OCI-LY7 (cell line): ENCODE data around the gene CPNE4. TPM values are rescaled to one million over a fixed set of nuclear protein-coding genes. Genes with fewer than 3 reads are reported as not detected.

Source experiments
- BruUV-seq: library from RNA; stranded (reverse); fragments of 400-500 nt; replicated peaks from 2 replicates; lab custom pipeline; 2021; lab: Mats Ljungman, UMichigan
- CTCF ChIA-PET: fragments of 300-600 bp; sonication (Branson Sonifier 250); formaldehyde crosslinking; loops from one replicate; lab custom pipeline; 2022; ENCODE audit warnings: antibody characterized with exemption; ENCODE audit not compliant: unreplicated experiment; lab: Charles Lee
- POLR2A ChIA-PET: fragments of 300-600 bp; sonication (Branson Sonifier 250); formaldehyde crosslinking; loops from one replicate; lab custom pipeline; 2022; ENCODE audit warnings: antibody characterized with exemption; lab: Charles Lee
- DNase-seq: peaks from one replicate; pipeline ENCODE4 v3.0.0-alpha.2; 2015; ENCODE audit warnings: low spot score
- H2AFZ ChIP-seq: fragments of 200-600 bp; sonication (generic), shearing (Covaris generic); 2 replicates; pipeline ENCODE4 v1.6.1; 2014; ENCODE audit warnings: mild to moderate bottlenecking, antibody characterized with exemption, low read length, moderate library complexity
- H3K27ac ChIP-seq: fragments of 200-600 bp; sonication (generic); 2 replicates; pipeline ENCODE4 v1.5.1; 2014; ENCODE audit warnings: mixed run types, low read depth, mild to moderate bottlenecking, moderate library complexity, low read length, inconsistent platforms; ENCODE audit not compliant: poor library complexity, severe bottlenecking
- H3K36me3 ChIP-seq: fragments of 200-600 bp; sonication (generic); 2 replicates; pipeline ENCODE4 v1.6.1; 2014; ENCODE audit warnings: mild to moderate bottlenecking, antibody characterized with exemption, low read length, moderate library complexity, mixed read lengths; ENCODE audit not compliant: insufficient read depth
- H3K4me1 ChIP-seq: fragments of 200-600 bp; sonication (generic); 2 replicates; pipeline ENCODE4 v1.5.1; 2014; ENCODE audit warnings: mild to moderate bottlenecking, low read length; ENCODE audit not compliant: insufficient read depth, poor library complexity, severe bottlenecking
- H3K4me2 ChIP-seq: fragments of 200-600 bp; sonication (generic); 2 replicates; pipeline ENCODE4 v1.6.1; 2014; ENCODE audit warnings: mild to moderate bottlenecking, low read length
- H3K4me3 ChIP-seq: fragments of 200-600 bp; sonication (generic); 2 replicates; pipeline ENCODE4 v1.5.1; 2014; ENCODE audit warnings: mild to moderate bottlenecking, low read depth, low read length; ENCODE audit not compliant: poor library complexity, severe bottlenecking
- H3K79me2 ChIP-seq: fragments of 200-600 bp; sonication (generic); 2 replicates; pipeline ENCODE4 v1.6.1; 2016; ENCODE audit warnings: low read depth, mild to moderate bottlenecking, low read length, moderate library complexity, mixed read lengths; ENCODE audit not compliant: insufficient read depth
- H3K9me2 ChIP-seq: fragments of 200-600 bp; sonication (generic); 2 replicates; pipeline ENCODE4 v1.6.1; 2016; ENCODE audit warnings: mild to moderate bottlenecking, low read length, mixed read lengths; ENCODE audit not compliant: insufficient read depth
- H3K9me3 ChIP-seq: fragments of 200-600 bp; sonication (generic); 2 replicates; pipeline ENCODE4 v1.6.1; 2014; ENCODE audit warnings: mild to moderate bottlenecking, mixed run types, low read length, mixed read lengths
- H4K20me1 ChIP-seq: fragments of 200-600 bp; sonication (generic); 2 replicates; pipeline ENCODE4 v1.6.1; 2014; ENCODE audit warnings: mild to moderate bottlenecking, antibody characterized with exemption, low read length, moderate library complexity, mixed read lengths; ENCODE audit not compliant: insufficient read depth
- CTCF ChIP-seq: fragments of 200-600 bp; sonication (generic); conservative IDR thresholded peaks from 2 replicates; pipeline ENCODE4 v1.5.1; 2014; ENCODE audit warnings: mild to moderate bottlenecking, antibody characterized with exemption, low read length, moderate library complexity, mixed read lengths
- EZH2phosphoT487 ChIP-seq: fragments of 200-600 bp; sonication (generic); IDR thresholded peaks from 2 replicates; pipeline ENCODE4 v1.6.1; 2018; ENCODE audit warnings: low read depth, borderline replicate concordance, mild to moderate bottlenecking, mixed run types, antibody characterized with exemption, low read length, moderate library complexity, mixed read lengths
- intact Hi-C: fragments of 100-400 bp; cut with micrococcal nuclease; formaldehyde crosslinking; loops from one replicate; pipeline ENCODE4 v1.10.0; 2022; ENCODE audit not compliant: unreplicated experiment
- total RNA-seq, 2 experiments: library from RNA; depleted of rRNA in 1 of 2; stranded (reverse); fragments of >200 nt in 1 of 2; shearing (Covaris generic) in 1 of 2; gene quantifications; 2 replicates each; pipeline ENCODE4 v1.2.3, GENCODE V29; 2014 to 2022

CPNE4 gene
- total RNA-seq, 2 experiments from 2014 or later = not detected

GRCh38 chr3:131723343-131723742, 311.5 kb downstream of the CPNE4 start:
- no peaks in the 10 kb centered on the region for H4K20me1 ChIP-seq
- H3K36me3 ChIP-seq = no peaks in the 10 kb centered on the region
- H2AFZ ChIP-seq = no peak overlapping the region
- no peak overlapping the region for H3K27ac ChIP-seq
- no peaks in the 10 kb centered on the region for H3K9me2 ChIP-seq
- no peaks in the 10 kb centered on the region for H3K4me1 ChIP-seq
- CTCF ChIA-PET = no interaction called here
- no TSS peak for BruUV-seq
- no peak for DNase-seq
- H3K9me3 ChIP-seq = no peaks in the 10 kb centered on the region
- no peak overlapping the region for H3K4me2 ChIP-seq
- H3K4me3 ChIP-seq = no peak overlapping the region
- no peak for TF ChIP-seq CTCF
- no peak for TF ChIP-seq EZH2phosphoT487
- no peaks in the 10 kb centered on the region for H3K79me2 ChIP-seq
- intact Hi-C loops = no loop called here
- POLR2A ChIA-PET = no interaction called here

- POLR2A ChIA-PET = interaction anchor here (0.6 kb wide), 1 partner anchor 43 kb away, joined by 4 read pairs; no protein-coding TSS in a partner anchor
- no peak overlapping the region for H3K4me3 ChIP-seq
- H2AFZ ChIP-seq = no peak overlapping the region
- H3K79me2 ChIP-seq = no peaks in the 10 kb centered on the region
- no peaks in the 10 kb centered on the region for H3K9me2 ChIP-seq
- H3K9me3 ChIP-seq = no peaks in the 10 kb centered on the region
- H3K4me2 ChIP-seq = no peak overlapping the region
- no peaks in the 10 kb centered on the region for H3K36me3 ChIP-seq
- no peaks in the 10 kb centered on the region for H4K20me1 ChIP-seq
- TF ChIP-seq EZH2phosphoT487 (no peak), CTCF (no peak)
- no peak for DNase-seq
- no TSS peak for BruUV-seq
- intact Hi-C loops = no loop called here
- CTCF ChIA-PET = no interaction called here
- no peaks in the 10 kb centered on the region for H3K4me1 ChIP-seq
- H3K27ac ChIP-seq = no peak overlapping the region
Observed at GRCh38 chr3:131717493-131717892, 317.3 kb downstream of the CPNE4 start.

GRCh38 chr3:131716943-131717342, 317.9 kb downstream of the CPNE4 start:
- ChIA-PET CTCF (no interaction called here), POLR2A (interaction anchor here (0.6 to 0.7 kb wide), 2 partner anchors 44 to 77 kb away, joined by 3 to 4 read pairs; no protein-coding TSS in a partner anchor)
- H3K4me2 ChIP-seq = no peak overlapping the region
- no TSS peak for BruUV-seq
- no peak overlapping the region for H2AFZ ChIP-seq
- H3K4me3 ChIP-seq = no peak overlapping the region
- H3K9me3 ChIP-seq = no peaks in the 10 kb centered on the region
- no peaks in the 10 kb centered on the region for H3K9me2 ChIP-seq
- H4K20me1 ChIP-seq = no peaks in the 10 kb centered on the region
- no peaks in the 10 kb centered on the region for H3K4me1 ChIP-seq
- H3K79me2 ChIP-seq = no peaks in the 10 kb centered on the region
- no peak for TF ChIP-seq EZH2phosphoT487
- no peak for TF ChIP-seq CTCF
- intact Hi-C loops = no loop called here
- no peaks in the 10 kb centered on the region for H3K36me3 ChIP-seq
- no peak overlapping the region for H3K27ac ChIP-seq
- DNase-seq = no peak
